Karpas-422 (cell line): ENCODE measurements around the gene RAB4B. TPM values are rescaled to one million over a fixed set of nuclear protein-coding genes. Genes with fewer than 3 reads are reported as not detected.
A peak's percentile ranks its signal among the peaks of the same experiment; 100 is the strongest.

Experiments used
- DNase-seq: peaks from one replicate; pipeline ENCODE4 v3.0.0-alpha.2; 2015
- H2AFZ ChIP-seq: fragments of 200-600 bp; sonication (generic); 2 replicates; pipeline ENCODE4 v1.6.1; 2014; ENCODE audit warnings: antibody characterized with exemption, low read length, mixed read lengths
- H3K27ac ChIP-seq: fragments of 200-600 bp; sonication (generic); 2 replicates; pipeline ENCODE4 v1.5.1; 2014; ENCODE audit warnings: mild to moderate bottlenecking, low read length, moderate library complexity
- H3K27me3 ChIP-seq: fragments of 200-600 bp; sonication (generic); 2 replicates; pipeline ENCODE4 v1.6.1; 2014; ENCODE audit warnings: low read length, mixed read lengths
- H3K36me3 ChIP-seq: fragments of 200-600 bp; sonication (generic); 2 replicates; pipeline ENCODE4 v1.6.1; 2014; ENCODE audit warnings: low read length, mixed read lengths; ENCODE audit not compliant: insufficient read depth
- H3K4me1 ChIP-seq: fragments of 200-600 bp; sonication (generic); 2 replicates; pipeline ENCODE4 v1.6.1; 2014; ENCODE audit warnings: mild to moderate bottlenecking, low read length, mixed read lengths
- H3K4me2 ChIP-seq: fragments of 200-600 bp; sonication (generic); 2 replicates; pipeline ENCODE4 v1.6.1; 2014; ENCODE audit warnings: low read length, low read depth, mild to moderate bottlenecking; ENCODE audit not compliant: poor library complexity, severe bottlenecking
- H3K4me3 ChIP-seq: fragments of 200-600 bp; sonication (generic); 2 replicates; pipeline ENCODE4 v1.5.1; 2014; ENCODE audit warnings: mild to moderate bottlenecking, antibody characterized with exemption, low read length, mixed read lengths
- H3K79me2 ChIP-seq: fragments of 200-600 bp; sonication (generic); 2 replicates; pipeline ENCODE4 v1.6.1; 2014; ENCODE audit warnings: mild to moderate bottlenecking, low read length, mixed read lengths
- H3K9ac ChIP-seq: fragments of 200-600 bp; sonication (generic); 2 replicates; pipeline ENCODE4 v1.6.0; 2014; ENCODE audit warnings: low read length
- H3K9me2 ChIP-seq: fragments of 200-600 bp; sonication (generic), shearing (Covaris generic); replicated peaks from 2 replicates; pipeline ENCODE4 v1.6.0; 2014; ENCODE audit warnings: mild to moderate bottlenecking, low read length, moderate library complexity; ENCODE audit not compliant: insufficient read depth
- H3K9me3 ChIP-seq: fragments of 300-700, 200-600 bp; sonication (generic); 2 replicates; pipeline ENCODE4 v1.6.1; 2014; ENCODE audit warnings: low read length, mixed read lengths
- H4K20me1 ChIP-seq: fragments of 200-600 bp; sonication (generic); 2 replicates; pipeline ENCODE4 v1.6.1; 2014; ENCODE audit warnings: mild to moderate bottlenecking, antibody characterized with exemption, low read length, low read depth; ENCODE audit not compliant: insufficient read depth
- total RNA-seq: library from RNA; depleted of rRNA; stranded (reverse); fragments of >200 nt; shearing (Covaris generic); gene quantifications from 2 replicates; pipeline ENCODE4 v1.2.3, GENCODE V29; 2014; ENCODE audit warnings: low replicate concordance

The RAB4B gene
- total RNA-seq, 1 experiment from 2014 or later, result 12.5 TPM

GRCh38 chr19:40791996-40792395 lies 13.9 kb downstream of the RAB4B start:
- peak overlapping the region; percentile 46 for H3K27ac ChIP-seq
- DNase-seq, result no peak
- no peaks in the 10 kb centered on the region for H3K9me2 ChIP-seq
- no peaks in the 10 kb centered on the region for H4K20me1 ChIP-seq
- H3K4me3 ChIP-seq, result no peak overlapping the region
- H3K36me3 ChIP-seq, result no peaks in the 10 kb centered on the region
- H3K4me2 ChIP-seq, result peak overlapping the region; percentile 46
- peak overlapping the region; percentile 15; the same call in 1 of the 2 replicates for H3K9ac ChIP-seq
- H3K27me3 ChIP-seq, result no peaks in the 10 kb centered on the region
- no peaks in the 10 kb centered on the region for H3K79me2 ChIP-seq
- H3K4me1 ChIP-seq, result peaks cover 16% of the 10 kb centered on the region
- no peak overlapping the region for H2AFZ ChIP-seq
- no peaks in the 10 kb centered on the region for H3K9me3 ChIP-seq

- Histone ChIP-seq H3K4me1 (peaks cover 41% of the 10 kb centered on the region), H3K27me3 (no peaks in the 10 kb centered on the region), H2AFZ (no peak overlapping the region), H3K9me2 (no peaks in the 10 kb centered on the region), H3K36me3 (peaks cover 5% of the 10 kb centered on the region; the same call in 1 of the 2 replicates), H3K27ac (peak overlapping the region; percentile 93), H3K9ac (peak overlapping the region; percentile 71; the same call in 1 of the 2 replicates), H3K4me2 (peak overlapping the region; percentile 86), H3K79me2 (peaks cover 29% of the 10 kb centered on the region), H4K20me1 (peaks cover 24% of the 10 kb centered on the region), H3K9me3 (no peaks in the 10 kb centered on the region), H3K4me3 (peak overlapping the region; percentile 63; the same call in 1 of the 2 replicates)
- no peak for DNase-seq
These were observed 19.3 kb downstream of the RAB4B start for GRCh38 chr19:40797166-40797962.

- peak overlapping the region; percentile 93 for H3K27ac ChIP-seq
- H3K4me3 ChIP-seq, result peak overlapping the region; percentile 63
- peaks cover 46% of the 10 kb centered on the region for H3K4me1 ChIP-seq
- peaks cover 30% of the 10 kb centered on the region for H4K20me1 ChIP-seq
- peak overlapping the region; percentile 71 for H3K9ac ChIP-seq
- H3K4me2 ChIP-seq, result peak overlapping the region; percentile 86
- 0 out of 2 replicates have a peak overlapping the region, but pooled peaks have one; percentile 5 for H2AFZ ChIP-seq
- peak; percentile 92 for DNase-seq
- H3K36me3 ChIP-seq, result peaks cover 5% of the 10 kb centered on the region; the same call in 1 of the 2 replicates
- H3K9me3 ChIP-seq, result no peaks in the 10 kb centered on the region
- no peaks in the 10 kb centered on the region for H3K9me2 ChIP-seq
- H3K27me3 ChIP-seq, result no peaks in the 10 kb centered on the region
- peaks cover 37% of the 10 kb centered on the region for H3K79me2 ChIP-seq
These were observed 20.1 kb downstream of the RAB4B start for GRCh38 chr19:40797963-40798682.

- peaks cover 45% of the 10 kb centered on the region for H3K79me2 ChIP-seq
- H3K27me3 ChIP-seq, result no peaks in the 10 kb centered on the region
- H3K4me1 ChIP-seq, result peaks cover 54% of the 10 kb centered on the region
- H3K9me3 ChIP-seq, result no peaks in the 10 kb centered on the region
- no peaks in the 10 kb centered on the region for H3K9me2 ChIP-seq
- peaks cover 5% of the 10 kb centered on the region; the same call in 1 of the 2 replicates for H3K36me3 ChIP-seq
- H3K4me2 ChIP-seq, result peak within 1 kb of the TSS; percentile 86
- peak within 1 kb of the TSS; percentile 97 for H3K9ac ChIP-seq
- peaks cover 35% of the 10 kb centered on the region for H4K20me1 ChIP-seq
- 0 out of 2 replicates have a peak within 1 kb of the TSS, but pooled peaks have one; percentile 5 for H2AFZ ChIP-seq
- peak; percentile 100 for DNase-seq
- peak within 1 kb of the TSS; percentile 93 for H3K27ac ChIP-seq
- peak within 1 kb of the TSS; percentile 90 for H3K4me3 ChIP-seq
These were observed 20.9 kb downstream of the RAB4B start, which contains the start of gene EGLN2 for GRCh38 chr19:40798683-40799557. EGLN2 (plus strand) TSS chr19:40799191; CDS start chr19:40800573, 1,382 bp downstream.

DNA sequence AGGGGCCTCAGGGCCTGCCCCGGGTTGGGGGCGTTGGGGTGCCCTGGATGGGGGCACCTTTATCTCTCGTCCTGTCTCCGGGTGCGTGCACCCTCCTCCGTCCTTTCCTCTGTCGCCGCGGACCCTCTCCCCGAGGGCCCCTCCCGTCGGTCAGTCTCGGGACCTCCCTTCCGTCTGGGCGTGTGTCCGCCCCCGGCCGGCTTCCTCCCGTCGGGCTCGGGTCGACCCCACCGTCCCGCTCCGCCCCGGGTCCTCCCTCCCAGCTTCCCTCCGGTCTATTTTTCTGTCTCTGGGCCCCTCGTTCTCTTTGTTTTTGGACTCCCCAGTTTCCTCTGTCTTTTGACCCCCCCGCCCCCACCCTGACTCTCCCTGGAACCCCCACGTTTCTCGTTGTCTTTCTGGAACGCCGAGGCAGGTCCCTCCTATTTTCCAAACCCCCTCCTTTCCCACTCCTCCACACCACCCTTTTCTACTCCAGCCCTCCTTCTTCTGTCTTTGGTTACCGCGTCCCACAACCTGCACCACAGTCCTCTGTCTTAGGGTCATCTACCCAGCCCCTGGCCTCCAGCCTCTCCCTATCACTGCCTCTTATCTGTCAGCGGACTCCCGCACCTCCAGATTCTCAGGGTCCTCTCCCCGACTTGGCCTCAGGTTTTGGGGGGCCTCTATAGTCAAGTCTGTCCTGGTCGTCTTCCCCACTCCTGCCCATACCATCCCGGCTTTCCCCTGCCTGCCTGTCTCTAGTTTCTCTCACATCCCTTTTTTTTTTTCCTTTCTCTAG lies 21.7 kb downstream of the RAB4B start:
- Histone ChIP-seq H3K4me1 (peaks cover 62% of the 10 kb centered on the region), H4K20me1 (peaks cover 42% of the 10 kb centered on the region), H3K36me3 (peaks cover 5% of the 10 kb centered on the region; the same call in 1 of the 2 replicates), H3K27ac (peak overlapping the region; percentile 69), H2AFZ (no peak overlapping the region), H3K9ac (peak overlapping the region; percentile 97), H3K79me2 (peaks cover 53% of the 10 kb centered on the region), H3K9me2 (no peaks in the 10 kb centered on the region), H3K4me3 (peak overlapping the region; percentile 90), H3K4me2 (peak overlapping the region; percentile 85), H3K27me3 (no peaks in the 10 kb centered on the region), H3K9me3 (no peaks in the 10 kb centered on the region)
- peak; percentile 70 for DNase-seq

DNA sequence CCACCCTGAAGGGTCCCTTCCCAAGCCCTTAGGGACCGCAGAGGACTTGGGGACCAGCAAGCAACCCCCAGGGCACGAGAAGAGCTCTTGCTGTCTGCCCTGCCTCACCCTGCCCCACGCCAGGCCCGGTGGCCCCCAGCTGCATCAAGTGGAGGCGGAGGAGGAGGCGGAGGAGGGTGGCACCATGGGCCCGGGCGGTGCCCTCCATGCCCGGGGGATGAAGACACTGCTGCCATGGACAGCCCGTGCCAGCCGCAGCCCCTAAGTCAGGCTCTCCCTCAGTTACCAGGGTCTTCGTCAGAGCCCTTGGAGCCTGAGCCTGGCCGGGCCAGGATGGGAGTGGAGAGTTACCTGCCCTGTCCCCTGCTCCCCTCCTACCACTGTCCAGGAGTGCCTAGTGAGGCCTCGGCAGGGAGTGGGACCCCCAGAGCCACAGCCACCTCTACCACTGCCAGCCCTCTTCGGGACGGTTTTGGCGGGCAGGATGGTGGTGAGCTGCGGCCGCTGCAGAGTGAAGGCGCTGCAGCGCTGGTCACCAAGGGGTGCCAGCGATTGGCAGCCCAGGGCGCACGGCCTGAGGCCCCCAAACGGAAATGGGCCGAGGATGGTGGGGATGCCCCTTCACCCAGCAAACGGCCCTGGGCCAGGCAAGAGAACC lies 22.4 kb downstream of the RAB4B start:
- peak overlapping the region; percentile 69 for H3K27ac ChIP-seq

DNA sequence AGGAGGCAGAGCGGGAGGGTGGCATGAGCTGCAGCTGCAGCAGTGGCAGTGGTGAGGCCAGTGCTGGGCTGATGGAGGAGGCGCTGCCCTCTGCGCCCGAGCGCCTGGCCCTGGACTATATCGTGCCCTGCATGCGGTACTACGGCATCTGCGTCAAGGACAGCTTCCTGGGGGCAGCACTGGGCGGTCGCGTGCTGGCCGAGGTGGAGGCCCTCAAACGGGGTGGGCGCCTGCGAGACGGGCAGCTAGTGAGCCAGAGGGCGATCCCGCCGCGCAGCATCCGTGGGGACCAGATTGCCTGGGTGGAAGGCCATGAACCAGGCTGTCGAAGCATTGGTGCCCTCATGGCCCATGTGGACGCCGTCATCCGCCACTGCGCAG lies 22.9 kb downstream of the RAB4B start:
- Histone ChIP-seq H3K4me2 (peak overlapping the region; percentile 85), H3K27me3 (no peaks in the 10 kb centered on the region), H2AFZ (no peak overlapping the region), H3K4me1 (peaks cover 74% of the 10 kb centered on the region), H3K79me2 (peaks cover 65% of the 10 kb centered on the region), H3K9me2 (no peaks in the 10 kb centered on the region), H3K9me3 (no peaks in the 10 kb centered on the region), H4K20me1 (peaks cover 50% of the 10 kb centered on the region), H3K36me3 (peaks cover 5% of the 10 kb centered on the region; the same call in 1 of the 2 replicates), H3K4me3 (peak overlapping the region; percentile 90; the same call in 1 of the 2 replicates), H3K9ac (peak overlapping the region; percentile 97), H3K27ac (no peak overlapping the region)
- DNase-seq, result no peak

More for the DNA sequence above, 22.4 kb downstream of the RAB4B start:
- Histone ChIP-seq H3K4me2 (peak overlapping the region; percentile 85), H3K9ac (peak overlapping the region; percentile 97), H4K20me1 (peaks cover 44% of the 10 kb centered on the region), H3K9me3 (no peaks in the 10 kb centered on the region), H3K4me3 (peak overlapping the region; percentile 90), H3K9me2 (no peaks in the 10 kb centered on the region), H3K36me3 (peaks cover 5% of the 10 kb centered on the region; the same call in 1 of the 2 replicates), H3K4me1 (peaks cover 69% of the 10 kb centered on the region), H3K79me2 (peaks cover 60% of the 10 kb centered on the region), H3K27me3 (no peaks in the 10 kb centered on the region), H2AFZ (no peak overlapping the region)
- no peak for DNase-seq
